WERI-Rb-1 (cell line): Measurements from ENCODE around the gene RAI1.

Experiments used
- DNase-seq: peaks from one replicate; pipeline ENCODE4 v3.0.0-alpha.2; 2020
- H3K27ac ChIP-seq: fragments of 250-450 bp; sonication (Bioruptor Pico); 2 replicates; pipeline ENCODE4 v1.5.1; 2020; ENCODE audit warnings: mild to moderate bottlenecking, moderate library complexity
- H3K27me3 ChIP-seq: fragments of 250-450 bp; sonication (Bioruptor Pico); 2 replicates; pipeline ENCODE4 v1.5.1; 2021; ENCODE audit warnings: mild to moderate bottlenecking, low read depth, moderate library complexity; ENCODE audit not compliant: insufficient read depth, severe bottlenecking
- H3K36me3 ChIP-seq: fragments of 250-450 bp; sonication (Bioruptor Pico); 2 replicates; pipeline ENCODE4 v1.5.1; 2020; ENCODE audit warnings: mild to moderate bottlenecking, moderate library complexity
- H3K4me3 ChIP-seq: 2 replicates; pipeline ENCODE4 v1.5.1; 2011; ENCODE audit warnings: low read depth, mild to moderate bottlenecking, control low read depth, low read length
- H3K9me3 ChIP-seq: fragments of 250-450 bp; sonication (Bioruptor Pico); 2 replicates; pipeline ENCODE4 v1.5.1; 2021; ENCODE audit warnings: mild to moderate bottlenecking, moderate library complexity; ENCODE audit not compliant: severe bottlenecking
- TF ChIP-seq, protein P1 (sequence below): IDR thresholded peaks from 2 replicates; pipeline ENCODE4 v1.5.1; 2011; ENCODE audit warnings: low read depth, mild to moderate bottlenecking, control low read depth, inconsistent platforms, low read length

RAI1 gene

DNA sequence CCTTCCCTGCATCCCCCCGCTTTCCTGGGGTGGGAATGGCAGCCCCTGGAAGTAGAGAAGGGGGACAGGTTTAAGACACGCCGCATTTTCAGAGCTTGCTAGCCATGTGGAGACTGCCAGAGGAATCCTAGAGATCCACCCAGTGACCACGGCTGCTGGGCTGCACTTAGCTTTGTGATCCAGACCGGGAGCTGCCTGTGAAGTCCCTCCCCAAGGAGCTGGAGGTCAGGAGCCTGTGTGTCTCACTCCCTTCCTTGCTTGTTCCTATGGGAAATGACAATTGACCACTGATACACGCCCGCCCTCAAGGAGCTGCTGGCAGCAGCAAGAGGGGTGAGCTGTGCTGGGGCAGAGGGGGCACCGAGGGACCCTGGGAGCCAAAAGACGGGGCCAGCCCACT, 81.9 kb downstream of the RAI1 start:
- TF ChIP-seq, protein P1, sequence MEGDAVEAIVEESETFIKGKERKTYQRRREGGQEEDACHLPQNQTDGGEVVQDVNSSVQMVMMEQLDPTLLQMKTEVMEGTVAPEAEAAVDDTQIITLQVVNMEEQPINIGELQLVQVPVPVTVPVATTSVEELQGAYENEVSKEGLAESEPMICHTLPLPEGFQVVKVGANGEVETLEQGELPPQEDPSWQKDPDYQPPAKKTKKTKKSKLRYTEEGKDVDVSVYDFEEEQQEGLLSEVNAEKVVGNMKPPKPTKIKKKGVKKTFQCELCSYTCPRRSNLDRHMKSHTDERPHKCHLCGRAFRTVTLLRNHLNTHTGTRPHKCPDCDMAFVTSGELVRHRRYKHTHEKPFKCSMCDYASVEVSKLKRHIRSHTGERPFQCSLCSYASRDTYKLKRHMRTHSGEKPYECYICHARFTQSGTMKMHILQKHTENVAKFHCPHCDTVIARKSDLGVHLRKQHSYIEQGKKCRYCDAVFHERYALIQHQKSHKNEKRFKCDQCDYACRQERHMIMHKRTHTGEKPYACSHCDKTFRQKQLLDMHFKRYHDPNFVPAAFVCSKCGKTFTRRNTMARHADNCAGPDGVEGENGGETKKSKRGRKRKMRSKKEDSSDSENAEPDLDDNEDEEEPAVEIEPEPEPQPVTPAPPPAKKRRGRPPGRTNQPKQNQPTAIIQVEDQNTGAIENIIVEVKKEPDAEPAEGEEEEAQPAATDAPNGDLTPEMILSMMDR, result no peak
- H3K27me3 ChIP-seq, result no peaks in the 10 kb centered on the region
- DNase-seq, result no peak
- peaks cover 35% of the 10 kb centered on the region for H3K36me3 ChIP-seq
- H3K9me3 ChIP-seq, result no peaks in the 10 kb centered on the region
- H3K4me3 ChIP-seq, result no peak overlapping the region
- no peak overlapping the region for H3K27ac ChIP-seq

DNA sequence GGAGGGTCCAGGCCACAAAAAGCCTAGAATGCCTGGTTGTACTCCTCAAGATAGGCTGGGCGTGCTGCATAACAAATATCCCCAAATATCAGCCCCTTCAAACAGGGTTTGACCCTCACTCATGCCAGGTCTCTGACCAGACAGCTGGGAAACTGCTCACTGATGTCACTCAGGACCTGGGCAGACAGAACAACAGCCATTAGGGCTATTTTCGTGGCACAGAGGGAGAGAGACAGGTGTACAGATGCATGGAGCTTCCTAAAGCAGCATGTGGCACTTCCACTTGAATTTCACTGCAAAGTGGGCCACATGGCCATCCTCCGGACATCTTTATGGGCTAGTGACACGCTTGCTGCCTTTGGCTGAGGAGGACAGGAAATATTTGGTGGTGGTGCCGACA, 82.5 kb downstream of the RAI1 start:
- peaks cover 35% of the 10 kb centered on the region for H3K36me3 ChIP-seq
- H3K27me3 ChIP-seq, result no peaks in the 10 kb centered on the region
- TF ChIP-seq, protein P1, result no peak
- H3K9me3 ChIP-seq, result no peaks in the 10 kb centered on the region
- no peak overlapping the region for H3K4me3 ChIP-seq
- DNase-seq, result no peak
- H3K27ac ChIP-seq, result no peak overlapping the region

DNA sequence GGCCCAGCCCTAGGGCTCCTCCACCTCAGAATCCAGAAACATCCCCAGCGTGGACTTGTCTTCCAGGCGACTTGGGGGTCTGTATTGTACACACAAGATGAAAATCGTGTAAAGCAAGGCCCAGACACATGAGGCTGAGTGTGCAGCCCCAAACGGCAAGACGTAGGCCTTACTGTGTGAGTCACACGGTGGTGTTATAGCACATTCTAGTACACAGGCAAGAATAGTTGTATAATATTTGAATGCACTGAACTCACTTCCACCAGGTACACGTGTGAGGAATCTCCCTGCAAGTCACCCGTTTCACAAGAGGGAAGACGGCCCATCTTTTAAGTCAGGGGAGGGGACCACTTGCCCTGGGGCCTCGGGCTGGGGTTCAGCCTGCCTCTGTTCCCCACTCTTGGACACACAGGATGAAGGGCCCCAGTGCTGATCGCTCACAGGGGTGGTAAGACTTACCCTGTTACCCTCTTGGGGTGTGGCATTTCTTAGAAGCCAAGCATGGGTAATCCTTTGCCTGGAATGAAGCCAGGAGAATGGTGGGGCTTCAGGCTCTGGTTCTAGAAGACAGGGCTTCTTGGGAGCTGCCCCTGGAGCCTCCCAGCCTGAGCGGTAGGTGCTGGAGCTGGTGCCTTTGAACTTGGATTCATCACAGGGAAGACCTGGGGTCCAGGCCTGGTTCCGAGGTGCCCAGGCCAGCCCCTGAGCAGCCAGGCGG, 84.3 kb downstream of the RAI1 start:
- no peaks in the 10 kb centered on the region for H3K9me3 ChIP-seq
- TF ChIP-seq, protein P1, result no peak
- peaks cover 23% of the 10 kb centered on the region for H3K36me3 ChIP-seq
- no peak overlapping the region for H3K4me3 ChIP-seq
- H3K27me3 ChIP-seq, result no peaks in the 10 kb centered on the region
- peak overlapping the region; percentile 79 for H3K27ac ChIP-seq
- DNase-seq, result no peak

DNA sequence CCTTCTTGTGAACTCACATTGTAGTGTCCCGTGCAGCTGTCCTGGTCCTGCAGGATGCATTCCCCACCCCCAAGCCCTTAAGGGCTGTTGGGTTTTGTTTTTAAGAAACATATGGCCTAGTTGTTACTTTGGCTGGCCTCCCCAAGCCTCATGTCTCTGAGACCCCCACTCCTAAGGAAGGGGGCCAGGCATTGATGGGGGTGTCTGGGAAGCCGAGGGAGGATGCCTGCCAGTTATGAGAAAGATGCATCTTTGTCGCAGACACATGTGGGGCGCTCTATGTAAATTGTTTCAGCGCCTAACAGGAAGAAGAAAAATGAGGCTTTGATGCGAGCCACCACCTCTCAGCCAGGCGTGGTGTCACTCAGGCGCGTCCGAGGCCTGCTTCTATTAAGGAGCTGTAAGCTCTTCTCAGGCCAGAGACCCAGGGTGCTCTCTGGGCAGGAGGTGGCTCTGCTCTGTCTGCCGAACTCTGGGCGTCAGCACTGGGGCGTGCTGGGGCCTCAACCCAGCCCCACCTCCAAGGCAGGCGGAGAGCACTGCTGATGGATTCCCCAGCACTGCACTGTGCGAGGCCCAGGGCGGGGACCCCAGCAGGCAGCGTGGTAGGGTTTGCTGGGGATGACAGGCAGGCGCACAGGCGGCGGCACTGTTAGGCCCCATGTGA, 85.0 kb downstream of the RAI1 start:
- DNase-seq, result peak; percentile 70
- no peaks in the 10 kb centered on the region for H3K27me3 ChIP-seq
- H3K36me3 ChIP-seq, result peaks cover 20% of the 10 kb centered on the region
- H3K27ac ChIP-seq, result peak overlapping the region; percentile 79
- TF ChIP-seq, protein P1, result no peak
- no peak overlapping the region for H3K4me3 ChIP-seq
- H3K9me3 ChIP-seq, result no peaks in the 10 kb centered on the region

DNA sequence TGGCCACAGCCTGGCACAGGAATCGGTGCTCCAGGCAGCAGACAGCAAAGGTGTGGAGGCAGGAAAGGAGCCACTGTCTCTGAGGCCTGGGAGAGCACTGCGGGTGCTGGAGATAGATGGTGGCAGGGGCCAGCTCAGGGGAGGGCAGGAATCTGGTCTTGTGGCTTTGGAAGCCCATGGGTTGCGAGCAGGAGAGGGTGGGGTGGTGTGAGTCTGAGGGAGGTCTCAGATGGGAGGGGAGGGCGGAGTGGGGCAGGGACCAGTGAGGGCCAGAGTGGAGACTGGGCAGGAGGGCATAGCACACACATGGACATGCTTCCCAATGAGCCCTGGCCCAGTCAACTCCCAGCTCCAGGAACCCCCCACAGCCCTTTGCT, 85.5 kb downstream of the RAI1 start:
- Histone ChIP-seq H3K27ac (peak overlapping the region; percentile 79), H3K36me3 (peaks cover 20% of the 10 kb centered on the region), H3K9me3 (no peaks in the 10 kb centered on the region), H3K4me3 (no peak overlapping the region), H3K27me3 (no peaks in the 10 kb centered on the region)
- DNase-seq, result no peak
- TF ChIP-seq, protein P1, result no peak
